Measurements from ENCODE around the gene LZTR1.
A peak's percentile ranks its signal among the peaks of the same experiment; 100 is the strongest.

Gene LZTR1

DNA sequence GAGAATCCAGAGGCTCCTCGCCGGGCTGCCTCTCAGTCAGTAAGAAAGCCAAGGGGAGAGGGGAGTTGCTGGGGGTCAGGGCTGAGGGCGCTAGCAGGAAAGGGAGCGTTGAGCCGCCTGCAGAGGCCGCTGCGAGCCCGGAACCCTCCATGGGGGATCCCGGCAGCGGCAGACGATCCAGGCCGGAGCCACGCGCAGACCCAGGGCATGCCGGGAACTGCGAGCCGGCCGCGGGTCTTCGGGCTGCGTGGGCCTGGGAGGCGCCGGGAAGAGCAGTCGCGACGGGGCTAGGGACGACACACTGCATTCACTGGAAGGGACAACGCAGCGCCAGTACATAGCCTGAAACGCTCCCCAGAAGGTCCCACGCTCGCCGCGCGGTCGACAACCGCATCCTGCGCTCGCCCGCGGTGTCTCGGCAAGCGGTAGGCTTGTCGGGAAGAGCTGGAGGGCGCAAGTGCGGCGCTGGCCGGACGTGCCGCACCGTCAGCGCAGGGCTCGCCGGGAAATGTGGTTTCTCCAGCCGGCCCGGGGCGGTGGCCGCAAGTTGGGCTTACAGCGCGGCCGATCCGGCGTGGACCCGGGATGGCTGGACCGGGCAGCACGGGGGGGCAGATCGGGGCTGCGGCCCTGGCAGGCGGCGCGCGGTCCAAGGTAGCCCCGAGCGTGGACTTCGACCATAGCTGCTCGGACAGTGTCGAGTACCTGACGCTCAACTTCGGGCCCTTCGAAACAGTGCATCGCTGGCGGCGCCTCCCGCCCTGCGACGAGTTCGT lies at the start of gene LZTR1:
TSS of gene LZTR1 (plus strand) at position 511 of the 776 bp plus-strand sequence. CDS start at position 586, 75 bp downstream.
- peak; percentile 23; the same call in 1 of the 2 replicates for TF ChIP-seq EP300 (IDR thresholded peaks at IDR 0.05; ENCODE audit: borderline replicate concordance)
- TF ChIP-seq, protein P1, sequence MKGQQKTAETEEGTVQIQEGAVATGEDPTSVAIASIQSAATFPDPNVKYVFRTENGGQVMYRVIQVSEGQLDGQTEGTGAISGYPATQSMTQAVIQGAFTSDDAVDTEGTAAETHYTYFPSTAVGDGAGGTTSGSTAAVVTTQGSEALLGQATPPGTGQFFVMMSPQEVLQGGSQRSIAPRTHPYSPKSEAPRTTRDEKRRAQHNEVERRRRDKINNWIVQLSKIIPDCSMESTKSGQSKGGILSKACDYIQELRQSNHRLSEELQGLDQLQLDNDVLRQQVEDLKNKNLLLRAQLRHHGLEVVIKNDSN (IDR thresholded peaks at IDR 0.05), result no peak
- TF ChIP-seq RAD21 (IDR thresholded peaks at IDR 0.05; ENCODE audit: low read depth), result 0 out of 2 replicates have a peak, but pooled peaks have one; percentile 18
- TF ChIP-seq, protein P2, sequence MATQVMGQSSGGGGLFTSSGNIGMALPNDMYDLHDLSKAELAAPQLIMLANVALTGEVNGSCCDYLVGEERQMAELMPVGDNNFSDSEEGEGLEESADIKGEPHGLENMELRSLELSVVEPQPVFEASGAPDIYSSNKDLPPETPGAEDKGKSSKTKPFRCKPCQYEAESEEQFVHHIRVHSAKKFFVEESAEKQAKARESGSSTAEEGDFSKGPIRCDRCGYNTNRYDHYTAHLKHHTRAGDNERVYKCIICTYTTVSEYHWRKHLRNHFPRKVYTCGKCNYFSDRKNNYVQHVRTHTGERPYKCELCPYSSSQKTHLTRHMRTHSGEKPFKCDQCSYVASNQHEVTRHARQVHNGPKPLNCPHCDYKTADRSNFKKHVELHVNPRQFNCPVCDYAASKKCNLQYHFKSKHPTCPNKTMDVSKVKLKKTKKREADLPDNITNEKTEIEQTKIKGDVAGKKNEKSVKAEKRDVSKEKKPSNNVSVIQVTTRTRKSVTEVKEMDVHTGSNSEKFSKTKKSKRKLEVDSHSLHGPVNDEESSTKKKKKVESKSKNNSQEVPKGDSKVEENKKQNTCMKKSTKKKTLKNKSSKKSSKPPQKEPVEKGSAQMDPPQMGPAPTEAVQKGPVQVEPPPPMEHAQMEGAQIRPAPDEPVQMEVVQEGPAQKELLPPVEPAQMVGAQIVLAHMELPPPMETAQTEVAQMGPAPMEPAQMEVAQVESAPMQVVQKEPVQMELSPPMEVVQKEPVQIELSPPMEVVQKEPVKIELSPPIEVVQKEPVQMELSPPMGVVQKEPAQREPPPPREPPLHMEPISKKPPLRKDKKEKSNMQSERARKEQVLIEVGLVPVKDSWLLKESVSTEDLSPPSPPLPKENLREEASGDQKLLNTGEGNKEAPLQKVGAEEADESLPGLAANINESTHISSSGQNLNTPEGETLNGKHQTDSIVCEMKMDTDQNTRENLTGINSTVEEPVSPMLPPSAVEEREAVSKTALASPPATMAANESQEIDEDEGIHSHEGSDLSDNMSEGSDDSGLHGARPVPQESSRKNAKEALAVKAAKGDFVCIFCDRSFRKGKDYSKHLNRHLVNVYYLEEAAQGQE (IDR thresholded peaks at IDR 0.05; ENCODE audit: low read depth), result no peak
- no peak for TF ChIP-seq CREB1 (IDR thresholded peaks at IDR 0.05; ENCODE audit: low read depth)
- no peak for TF ChIP-seq NFIC (IDR thresholded peaks at IDR 0.05)
- TF ChIP-seq ZBTB7A (IDR thresholded peaks at IDR 0.05; ENCODE audit: low read depth), result no peak; the same call in 1 of the 2 replicates
- TF ChIP-seq CEBPB (IDR thresholded peaks at IDR 0.05), result no peak
- peak; percentile 43; the same call in 1 of the 2 replicates for TF ChIP-seq EGR1 (IDR thresholded peaks at IDR 0.05)
- TF ChIP-seq FOXM1 (IDR thresholded peaks at IDR 0.05; ENCODE audit: borderline replicate concordance, low read depth), result no peak; the same call in 1 of the 2 replicates
- TF ChIP-seq TAF1 (IDR thresholded peaks at IDR 0.05; ENCODE audit: low read depth), result peak; percentile 95
- peak; percentile 72 for TF ChIP-seq TCF12 (IDR thresholded peaks at IDR 0.05; ENCODE audit: low read depth)
- TF ChIP-seq YY1 (IDR thresholded peaks at IDR 0.05; ENCODE audit: low read depth), result peak; percentile 42; the same call in 1 of the 2 replicates
- TF ChIP-seq, protein P3, sequence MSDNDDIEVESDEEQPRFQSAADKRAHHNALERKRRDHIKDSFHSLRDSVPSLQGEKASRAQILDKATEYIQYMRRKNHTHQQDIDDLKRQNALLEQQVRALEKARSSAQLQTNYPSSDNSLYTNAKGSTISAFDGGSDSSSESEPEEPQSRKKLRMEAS (IDR thresholded peaks at IDR 0.05), result peak; percentile 89
- no peak for TF ChIP-seq TEAD4 (IDR thresholded peaks at IDR 0.05)

DNA sequence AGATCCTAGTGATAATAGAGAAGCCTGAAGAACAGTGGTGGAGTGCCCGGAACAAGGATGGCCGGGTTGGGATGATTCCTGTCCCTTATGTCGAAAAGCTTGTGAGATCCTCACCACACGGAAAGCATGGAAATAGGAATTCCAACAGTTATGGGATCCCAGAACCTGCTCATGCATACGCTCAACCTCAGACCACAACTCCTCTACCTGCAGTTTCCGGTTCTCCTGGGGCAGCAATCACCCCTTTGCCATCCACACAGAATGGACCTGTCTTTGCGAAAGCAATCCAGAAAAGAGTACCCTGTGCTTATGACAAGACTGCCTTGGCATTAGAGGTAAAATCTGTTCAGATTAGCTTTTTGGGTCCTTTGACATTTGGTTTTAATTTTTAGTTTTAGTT lies 48.2 kb upstream of the LZTR1 start:
- TF ChIP-seq TEAD4 (IDR thresholded peaks at IDR 0.05) (no peak), TAF1 (IDR thresholded peaks at IDR 0.05; ENCODE audit: low read depth) (no peak), YY1 (IDR thresholded peaks at IDR 0.05; ENCODE audit: low read depth) (no peak), TCF12 (IDR thresholded peaks at IDR 0.05; ENCODE audit: low read depth) (no peak)
- TF ChIP-seq, protein P3 (IDR thresholded peaks at IDR 0.05), result no peak

DNA sequence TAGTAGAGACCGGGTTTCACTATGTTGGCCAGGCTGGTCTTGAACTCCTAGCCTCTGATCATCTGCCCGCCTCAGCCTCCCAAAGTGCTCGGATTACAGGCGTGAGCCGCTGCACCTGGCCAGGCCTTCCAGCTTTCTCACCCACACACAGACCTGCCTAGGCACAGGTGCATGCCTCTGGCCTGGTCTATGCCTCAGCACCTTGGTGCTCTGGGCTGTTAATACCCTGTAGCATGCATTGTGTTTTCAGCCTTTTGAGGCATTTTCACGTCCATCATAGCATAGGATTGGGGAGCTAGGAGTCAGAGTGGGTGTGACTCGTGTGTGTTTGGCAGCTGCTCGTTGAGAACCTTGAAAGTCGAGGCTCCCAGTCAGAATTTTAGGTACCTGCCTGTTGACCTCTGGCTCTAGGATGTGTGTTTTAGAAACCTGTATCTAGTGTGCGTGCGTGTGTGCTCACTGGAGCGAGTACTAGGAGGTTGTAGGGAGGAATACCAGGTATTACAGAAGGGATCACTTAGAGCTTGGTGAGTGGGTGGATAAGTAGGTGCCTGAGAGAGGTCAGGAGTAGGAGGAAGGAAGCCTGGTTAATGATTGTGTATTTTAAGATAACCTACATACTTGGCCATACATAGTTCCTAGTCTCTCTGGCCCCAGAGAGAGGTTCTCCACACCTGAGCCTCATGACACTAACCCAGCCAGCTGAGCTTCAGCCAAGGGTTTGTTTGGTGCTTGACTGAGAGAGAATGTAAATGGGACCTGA lies 44.9 kb upstream of the LZTR1 start:
- TF ChIP-seq, protein P1 (IDR thresholded peaks at IDR 0.05), result no peak
- TF ChIP-seq NFIC (IDR thresholded peaks at IDR 0.05) (no peak), TCF12 (IDR thresholded peaks at IDR 0.05; ENCODE audit: low read depth) (no peak), YY1 (IDR thresholded peaks at IDR 0.05; ENCODE audit: low read depth) (no peak), RAD21 (IDR thresholded peaks at IDR 0.05; ENCODE audit: low read depth) (no peak), EP300 (IDR thresholded peaks at IDR 0.05; ENCODE audit: borderline replicate concordance) (no peak), CEBPB (IDR thresholded peaks at IDR 0.05) (no peak), FOXM1 (IDR thresholded peaks at IDR 0.05; ENCODE audit: borderline replicate concordance, low read depth) (no peak), TEAD4 (IDR thresholded peaks at IDR 0.05) (no peak), ZBTB7A (IDR thresholded peaks at IDR 0.05; ENCODE audit: low read depth) (no peak), TAF1 (IDR thresholded peaks at IDR 0.05; ENCODE audit: low read depth) (no peak), EGR1 (IDR thresholded peaks at IDR 0.05) (no peak), CREB1 (IDR thresholded peaks at IDR 0.05; ENCODE audit: low read depth) (no peak)
- TF ChIP-seq, protein P2 (IDR thresholded peaks at IDR 0.05; ENCODE audit: low read depth), result no peak
- TF ChIP-seq, protein P3 (IDR thresholded peaks at IDR 0.05), result no peak

DNA sequence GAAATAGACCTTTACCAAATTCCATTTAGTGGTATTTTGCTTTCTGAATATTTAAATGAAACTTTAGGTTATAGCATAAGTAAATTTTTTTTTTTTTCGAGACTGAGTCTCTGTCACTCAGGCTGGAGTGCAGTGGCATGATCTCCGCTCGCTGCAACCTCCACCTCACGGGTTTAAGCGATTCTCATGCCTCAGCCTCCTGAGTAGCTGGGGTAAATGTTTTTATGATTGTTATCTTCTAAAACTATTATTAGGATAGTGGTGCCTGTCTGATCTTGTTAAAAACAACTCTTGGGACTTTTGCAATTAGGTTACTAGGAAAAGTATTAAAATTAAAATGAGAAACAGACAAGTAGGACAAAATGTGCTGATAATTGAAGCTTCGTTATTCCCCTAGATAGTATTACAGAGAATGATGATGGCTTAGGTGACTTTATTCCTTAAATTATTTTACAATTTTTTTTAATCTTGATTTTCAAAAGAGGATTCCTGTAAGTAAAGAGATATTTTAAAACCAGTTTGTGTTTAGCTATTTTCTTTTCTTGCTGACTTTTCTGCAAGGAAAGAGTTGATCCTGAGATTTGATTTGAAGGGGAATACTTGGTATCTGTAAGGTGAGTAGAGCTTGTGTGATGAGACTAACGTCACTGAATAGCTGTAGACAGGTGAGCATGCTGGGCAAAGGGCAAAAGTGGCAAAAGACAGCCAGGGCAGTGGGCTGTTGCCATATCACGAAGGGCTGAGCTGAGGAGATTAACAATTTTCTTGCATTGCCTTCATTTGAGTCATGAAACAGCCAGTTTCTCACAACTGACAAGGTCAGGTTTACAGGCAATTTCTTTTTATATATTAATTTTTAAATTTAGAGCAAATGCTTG lies 44.1 kb upstream of the LZTR1 start:
- TF ChIP-seq, protein P3 (IDR thresholded peaks at IDR 0.05), result no peak
- no peak for TF ChIP-seq EP300 (IDR thresholded peaks at IDR 0.05; ENCODE audit: borderline replicate concordance)
- no peak for TF ChIP-seq CEBPB (IDR thresholded peaks at IDR 0.05)
- no peak for TF ChIP-seq NFIC (IDR thresholded peaks at IDR 0.05)
- TF ChIP-seq TEAD4 (IDR thresholded peaks at IDR 0.05), result no peak
- no peak for TF ChIP-seq FOXM1 (IDR thresholded peaks at IDR 0.05; ENCODE audit: borderline replicate concordance, low read depth)
- no peak for TF ChIP-seq TAF1 (IDR thresholded peaks at IDR 0.05; ENCODE audit: low read depth)
- TF ChIP-seq, protein P2 (IDR thresholded peaks at IDR 0.05; ENCODE audit: low read depth), result no peak
- TF ChIP-seq RAD21 (IDR thresholded peaks at IDR 0.05; ENCODE audit: low read depth), result no peak
- no peak for TF ChIP-seq YY1 (IDR thresholded peaks at IDR 0.05; ENCODE audit: low read depth)
- no peak for TF ChIP-seq ZBTB7A (IDR thresholded peaks at IDR 0.05; ENCODE audit: low read depth)
- TF ChIP-seq, protein P1 (IDR thresholded peaks at IDR 0.05), result no peak
- no peak for TF ChIP-seq EGR1 (IDR thresholded peaks at IDR 0.05)
- TF ChIP-seq TCF12 (IDR thresholded peaks at IDR 0.05; ENCODE audit: low read depth), result no peak
- no peak for TF ChIP-seq CREB1 (IDR thresholded peaks at IDR 0.05; ENCODE audit: low read depth)
